ENCODE results near the gene TWIST2. TPM values are rescaled to one million over a fixed set of nuclear protein-coding genes. Genes with fewer than 3 reads are reported as not detected.

Gene TWIST2
- total and polyA plus RNA-seq, 10 of the 15 experiments (the other 5 are each of a cell fraction or from before 2014, with no cell fraction given) = not detected

- SMC1A ChIA-PET (ENCODE audit: uncharacterized antibody, unreplicated experiment) = no interaction called here
- WGBS (ENCODE audit: insufficient coverage, insufficient replicate concordance, low lambda C conversion rate, missing lambda C conversion rate) = 31% methylated on average over 22 of the region's 22 CpGs
- POLR2A ChIA-PET = no interaction called here
- TF ChIP-seq SIX5 (IDR thresholded peaks at IDR 0.05; ENCODE audit: low read depth, low read length, severe bottlenecking) = no peak
- no peak for TF ChIP-seq BCLAF1 (IDR thresholded peaks at IDR 0.05)
- TF ChIP-seq KAT2A (conservative IDR thresholded peaks at IDR 0.05; ENCODE audit: control insufficient read depth, low read depth, low read length) = no peak
- TF ChIP-seq ZNF24 (IDR thresholded peaks at IDR 0.05) = no peak
- TF ChIP-seq SMARCA5 (IDR thresholded peaks at IDR 0.05) = no peak
- TF ChIP-seq USF1 (IDR thresholded peaks at IDR 0.05; ENCODE audit: borderline replicate concordance, extremely low read length, insufficient read depth, low read depth, low read length) = no peak
- TF ChIP-seq NFXL1 (IDR thresholded peaks at IDR 0.05; ENCODE audit: borderline replicate concordance) = no peak
- no peak for TF ChIP-seq CUX1 (IDR thresholded peaks at IDR 0.05; ENCODE audit: insufficient replicate concordance, low read depth, low read length)
- TF ChIP-seq ATF2 (IDR thresholded peaks at IDR 0.05; ENCODE audit: low read length) = no peak
- no peak for TF ChIP-seq EGR1 (IDR thresholded peaks at IDR 0.05; ENCODE audit: borderline replicate concordance in 1 of 2, low read depth in 2 of 2, low read length in 2 of 2)
- TF ChIP-seq TARDBP (IDR thresholded peaks at IDR 0.05; ENCODE audit: borderline replicate concordance) = no peak
Observed at GRCh38 chr2:238898534-238899281, 50.8 kb downstream of the TWIST2 start.

More at GRCh38 chr2:238898534-238899281, 50.8 kb downstream of the TWIST2 start:
- Histone ChIP-seq H3K79me2 (ENCODE audit: control insufficient read depth, insufficient read depth, low read length) (no peaks in the 10 kb centered on the region), H4K20me1 (ENCODE audit: control insufficient read depth, insufficient read depth) (no peaks in the 10 kb centered on the region), H2AFZ (ENCODE audit: control insufficient read depth, low read depth, low read length) (no peak overlapping the region), H3K27ac (ENCODE audit: control insufficient read depth, insufficient read depth) (no peak overlapping the region), H3K9ac (ENCODE audit: control insufficient read depth, insufficient read depth, low read length) (no peak overlapping the region), H3K9me3 (replicated peaks; ENCODE audit: control insufficient read depth, insufficient read depth, low read length) (no peaks in the 10 kb centered on the region; the same call in 2 of the 3 replicates), H3K4me3 (no peak overlapping the region), H3K4me2 (ENCODE audit: control insufficient read depth, insufficient read depth) (no peak overlapping the region), H3K27me3 (replicated peaks in 1 of 2; ENCODE audit: control insufficient read depth in 2 of 2, insufficient read depth in 2 of 2, low read length in 1 of 2) (peaks cover 0 to 2% of the 10 kb centered on the region in 2 experiments; a peak in 2 of 4 replicates), H3K4me1 (ENCODE audit: control insufficient read depth, insufficient read depth, low read length) (no peaks in the 10 kb centered on the region), H3K36me3 (ENCODE audit: control insufficient read depth in 2 of 2, insufficient read depth in 2 of 2, low read length in 1 of 2) (no peaks in the 10 kb centered on the region)
- FAIRE-seq = no peak
- ChIA-PET CTCF (interaction anchor here (1.0 kb wide), 1 partner anchor 76 kb away, joined by 3 read pairs; no protein-coding TSS in a partner anchor), RAD21 (ENCODE audit: unreplicated experiment) (no interaction called here)
- intact Hi-C loops (cut with micrococcal nuclease; ENCODE audit: unreplicated experiment) = no loop called here
- in situ Hi-C loops (cut with MboI) = no loop called here
- no TSS peak for BruUV-seq (replicated peaks)
- no peak for DNase-seq (ENCODE audit: low read depth, low spot score)
- ATAC-seq = no peak
